COLO668 (cell line): ENCODE measurements around the gene FGF1.

ENCODE experiments used
- DNase-seq: peaks from one replicate; lab custom pipeline; 2025; ENCODE audit not compliant: unreplicated experiment; lab: John Stamatoyannopoulos, UW

Gene FGF1

DNA sequence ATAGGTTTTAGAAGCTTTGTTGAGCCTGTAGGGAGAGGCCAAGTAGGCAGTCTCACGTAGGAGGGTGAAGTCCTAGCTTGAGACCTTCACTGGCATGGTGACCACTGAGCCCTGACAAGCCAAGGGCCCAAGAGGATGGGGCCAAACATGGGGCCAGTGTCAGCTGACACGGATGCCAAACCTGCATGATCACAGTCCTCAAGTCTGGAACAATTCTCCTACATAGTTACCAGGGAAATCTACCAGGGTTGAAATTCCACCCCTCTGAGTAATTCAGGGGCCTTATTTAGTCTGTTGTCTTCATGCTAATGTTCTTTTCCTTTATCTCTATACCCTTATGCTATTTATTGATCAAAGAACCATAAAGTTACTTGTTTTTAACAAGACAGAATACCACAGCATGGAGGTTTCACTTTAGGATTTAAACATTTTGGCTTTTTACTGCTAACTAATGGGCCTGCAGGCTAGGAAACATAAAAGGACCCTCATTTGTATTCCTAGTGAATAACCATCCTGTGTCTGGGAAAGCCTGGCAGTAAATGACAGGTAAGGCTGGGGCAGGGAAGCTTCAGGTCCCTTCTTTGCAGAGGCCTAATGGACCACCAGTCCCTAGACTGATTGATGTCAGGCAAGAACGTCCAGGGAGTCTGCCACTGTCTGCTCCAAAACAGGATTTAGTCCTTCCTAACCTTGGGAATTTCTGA lies 140.8 kb downstream of the FGF1 start:
- no peak for DNase-seq

DNA sequence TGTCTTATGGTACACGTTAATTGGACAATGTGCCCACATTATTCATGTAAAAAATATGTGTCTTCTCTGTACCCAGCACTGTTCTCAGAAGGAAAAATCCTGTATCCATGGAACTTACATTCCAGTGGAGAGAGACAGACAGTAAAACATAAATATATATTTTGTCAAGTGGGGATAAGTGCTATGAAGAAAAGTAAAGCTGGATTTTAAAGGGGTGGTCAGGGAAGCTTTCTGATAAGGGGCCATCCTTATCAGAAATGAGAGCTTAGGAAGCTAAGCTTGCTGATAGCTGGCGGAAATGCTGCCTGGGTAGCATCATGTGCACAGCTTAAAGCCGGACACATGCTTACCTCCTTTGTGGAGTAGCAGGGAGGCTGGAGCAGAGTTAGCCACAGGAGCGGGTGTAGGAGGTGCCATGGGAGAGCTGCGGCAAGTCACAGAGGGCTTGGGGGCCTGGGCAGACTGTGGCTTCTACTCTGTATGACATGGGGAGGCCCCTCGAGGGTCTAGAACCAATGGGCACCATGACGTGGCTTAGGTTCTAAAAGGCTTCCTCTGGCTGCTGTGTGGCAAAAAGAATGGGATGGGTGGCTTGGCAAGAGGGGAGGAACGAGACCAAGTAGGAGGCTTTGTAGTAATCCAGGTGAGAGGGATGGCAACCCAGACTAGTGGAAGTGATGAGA lies 141.7 kb downstream of the FGF1 start:
- no peak for DNase-seq

DNA sequence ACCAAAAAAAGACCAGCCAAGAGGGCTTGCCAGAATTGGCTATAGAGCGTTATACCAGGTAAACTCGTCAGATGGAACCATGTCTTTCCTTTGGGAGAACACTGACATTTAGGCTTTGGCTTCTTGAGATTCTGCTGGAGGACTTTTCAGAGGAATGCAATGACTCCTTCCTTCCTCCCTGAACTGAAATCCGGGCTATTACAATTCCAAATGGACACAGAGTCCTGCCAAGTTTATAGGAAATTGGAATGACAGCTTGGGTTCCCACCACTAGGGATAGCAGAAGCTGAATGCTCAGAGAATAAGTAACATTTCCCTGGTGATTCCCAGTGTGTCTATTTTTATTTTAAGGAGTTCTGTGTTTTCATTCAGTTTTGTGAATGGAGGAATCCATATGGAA lies 143.0 kb downstream of the FGF1 start:
- no peak for DNase-seq
